GM13976 (cell line): ENCODE measurements around the gene DLL4.

Source experiments
- DNase-seq: peaks from one replicate; pipeline ENCODE4 v3.0.0; 2012; ENCODE audit warnings: low spot score
- in situ Hi-C: fragments of 300-500 bp; cut with MboI; formaldehyde crosslinking; loops from one replicate; pipeline ENCODE4 v1.12.0; 2022; ENCODE audit warnings: low sequenced_read_pairs, mixed read lengths, inconsistent platforms; ENCODE audit not compliant: unreplicated experiment
- TF ChIP-seq, protein P1 (sequence below): IDR thresholded peaks from 2 replicates; pipeline ENCODE4 v1.5.1; 2012; ENCODE audit warnings: borderline replicate concordance, mild to moderate bottlenecking; ENCODE audit not compliant: insufficient read depth; ENCODE audit errors: extremely low read depth, missing control alignments, control extremely low read depth

Gene DLL4

DNA sequence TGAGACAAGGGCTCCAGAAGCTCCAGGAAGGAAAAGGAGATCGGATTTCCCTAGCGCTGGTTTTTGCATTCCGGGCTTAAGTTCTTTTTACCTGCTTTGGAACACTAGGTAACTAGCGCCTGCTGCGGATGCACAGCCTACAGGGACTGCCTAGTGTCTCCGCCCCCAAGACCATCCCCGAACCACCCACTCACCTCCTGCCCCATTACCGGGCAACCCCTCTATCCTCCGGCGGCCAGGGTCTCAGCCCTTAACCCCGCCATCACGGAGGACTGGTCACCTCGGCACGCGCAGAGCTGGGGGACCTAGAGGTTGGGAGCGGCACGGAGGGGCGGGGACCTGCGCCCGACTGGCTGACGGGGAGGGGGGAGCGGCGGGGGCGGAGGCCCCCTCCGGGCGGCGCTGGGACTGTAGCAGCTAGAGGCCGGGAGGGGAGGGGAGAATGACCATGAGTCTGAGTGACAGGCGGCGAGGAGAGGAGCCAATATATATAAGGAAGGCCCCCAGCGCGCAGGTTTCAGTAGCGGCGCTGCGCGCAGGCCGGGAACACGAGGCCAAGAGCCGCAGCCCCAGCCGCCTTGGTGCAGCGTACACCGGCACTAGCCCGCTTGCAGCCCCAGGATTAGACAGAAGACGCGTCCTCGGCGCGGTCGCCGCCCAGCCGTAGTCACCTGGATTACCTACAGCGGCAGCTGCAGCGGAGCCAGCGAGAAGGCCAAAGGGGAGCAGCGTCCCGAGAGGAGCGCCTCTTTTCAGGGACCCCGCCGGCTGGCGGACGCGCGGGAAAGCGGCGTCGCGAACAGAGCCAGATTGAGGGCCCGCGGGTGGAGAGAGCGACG, at the start of gene DLL4:
DLL4 (plus strand) TSS at position 520 of the 839 bp plus-strand sequence. CDS start 329 bp downstream, outside the sequence.
- in situ Hi-C loops, result loop anchor here (10.0 kb wide), 1 partner anchor 246 kb away; no protein-coding TSS in a partner anchor
- TF ChIP-seq, protein P1, sequence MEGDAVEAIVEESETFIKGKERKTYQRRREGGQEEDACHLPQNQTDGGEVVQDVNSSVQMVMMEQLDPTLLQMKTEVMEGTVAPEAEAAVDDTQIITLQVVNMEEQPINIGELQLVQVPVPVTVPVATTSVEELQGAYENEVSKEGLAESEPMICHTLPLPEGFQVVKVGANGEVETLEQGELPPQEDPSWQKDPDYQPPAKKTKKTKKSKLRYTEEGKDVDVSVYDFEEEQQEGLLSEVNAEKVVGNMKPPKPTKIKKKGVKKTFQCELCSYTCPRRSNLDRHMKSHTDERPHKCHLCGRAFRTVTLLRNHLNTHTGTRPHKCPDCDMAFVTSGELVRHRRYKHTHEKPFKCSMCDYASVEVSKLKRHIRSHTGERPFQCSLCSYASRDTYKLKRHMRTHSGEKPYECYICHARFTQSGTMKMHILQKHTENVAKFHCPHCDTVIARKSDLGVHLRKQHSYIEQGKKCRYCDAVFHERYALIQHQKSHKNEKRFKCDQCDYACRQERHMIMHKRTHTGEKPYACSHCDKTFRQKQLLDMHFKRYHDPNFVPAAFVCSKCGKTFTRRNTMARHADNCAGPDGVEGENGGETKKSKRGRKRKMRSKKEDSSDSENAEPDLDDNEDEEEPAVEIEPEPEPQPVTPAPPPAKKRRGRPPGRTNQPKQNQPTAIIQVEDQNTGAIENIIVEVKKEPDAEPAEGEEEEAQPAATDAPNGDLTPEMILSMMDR, result no peak
- peak; percentile 84 for DNase-seq

DNA sequence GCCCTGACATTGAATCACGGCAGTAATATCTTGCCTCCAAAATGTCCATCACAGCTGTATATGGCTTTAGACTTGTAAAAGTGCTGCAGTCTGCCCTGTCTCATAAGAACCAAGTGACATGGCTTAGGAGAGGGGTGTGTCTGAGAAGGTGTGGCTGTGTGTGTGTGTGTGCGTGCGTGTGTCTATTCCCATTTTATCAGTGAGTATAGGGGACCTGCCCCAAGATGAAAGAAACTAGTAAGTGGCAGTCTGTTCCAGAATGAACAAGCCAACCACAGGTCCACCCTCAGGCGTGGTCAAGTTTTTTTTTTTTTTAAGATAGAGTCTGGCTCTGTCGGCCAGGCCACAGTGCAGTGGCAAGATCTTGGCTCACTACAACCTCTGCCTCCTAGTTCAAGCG, 49.5 kb upstream of the DLL4 start:
- no peak for DNase-seq
- TF ChIP-seq, protein P1, result no peak
- in situ Hi-C loops, result no loop called here

GRCh38 chr15:40881351-40881750, 47.8 kb upstream of the DLL4 start:
- in situ Hi-C loops, result no loop called here
- TF ChIP-seq, protein P1, result no peak
- DNase-seq, result no peak

DNA sequence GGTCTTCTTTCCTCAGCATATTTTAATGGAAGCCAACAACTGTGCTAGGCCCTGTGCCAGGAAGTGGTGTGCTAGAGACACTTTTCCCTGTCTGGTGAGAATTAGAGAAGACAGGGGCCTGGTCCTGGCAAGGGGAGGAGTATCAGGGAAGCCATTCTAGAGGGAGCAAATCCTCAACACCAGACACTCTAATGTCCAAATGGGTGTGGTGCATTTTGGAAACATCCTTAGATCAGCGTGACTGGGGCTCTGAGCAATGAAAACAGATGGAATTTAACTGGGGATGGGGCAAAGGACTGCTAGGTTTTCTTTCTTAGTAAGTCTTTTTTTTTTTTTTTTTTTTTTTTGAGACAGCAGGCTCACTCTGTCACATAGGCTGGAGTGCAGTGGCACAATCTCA, 42.6 kb upstream of the DLL4 start:
- TF ChIP-seq, protein P1, result no peak
- no peak for DNase-seq
- in situ Hi-C loops, result no loop called here

GRCh38 chr15:40889112-40889511, 40.0 kb upstream of the DLL4 start:
- in situ Hi-C loops, result no loop called here
- no peak for DNase-seq
- TF ChIP-seq, protein P1, result no peak

- in situ Hi-C loops, result loop anchor here (5.0 kb wide), 1 partner anchor 39 kb away; no protein-coding TSS in a partner anchor
Measured at GRCh38 chr15:40891138-40891537, 38.0 kb upstream of the DLL4 start.

More at GRCh38 chr15:40891138-40891537, 38.0 kb upstream of the DLL4 start:
- TF ChIP-seq, protein P1, result no peak
- no peak for DNase-seq
